HG02798 (cell line): ENCODE data around the gene GHRHR.

Source experiments
- ATAC-seq: cut with Tn5 transposase; IDR thresholded peaks from one replicate; pipeline ENCODE4 v1.9.1; 2021; ENCODE audit warnings: mild to moderate bottlenecking; ENCODE audit not compliant: unreplicated experiment, poor library complexity

GHRHR gene

DNA sequence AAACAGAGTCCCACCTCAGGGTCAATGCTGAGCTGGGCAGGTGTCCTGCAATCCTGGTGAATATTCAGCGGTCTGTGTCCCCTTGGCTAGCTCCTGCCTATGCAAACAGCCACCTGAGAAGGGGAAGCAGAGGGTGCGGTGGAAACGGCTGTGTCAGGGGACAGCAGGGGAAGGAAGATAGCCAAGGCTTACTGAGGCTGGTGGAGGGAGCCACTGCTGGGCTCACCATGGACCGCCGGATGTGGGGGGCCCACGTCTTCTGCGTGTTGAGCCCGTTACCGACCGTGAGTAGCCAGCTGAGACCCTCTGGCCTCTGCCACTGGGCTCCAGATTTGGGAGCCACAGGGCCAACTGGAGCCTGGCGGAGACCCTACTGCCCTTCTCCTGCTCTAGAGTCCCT is at the start of gene GHRHR:
Gene GHRHR (plus strand): TSS at position 112 of the 400 bp plus-strand sequence. CDS start 116 bp downstream, at position 228.
- no peak for ATAC-seq

DNA sequence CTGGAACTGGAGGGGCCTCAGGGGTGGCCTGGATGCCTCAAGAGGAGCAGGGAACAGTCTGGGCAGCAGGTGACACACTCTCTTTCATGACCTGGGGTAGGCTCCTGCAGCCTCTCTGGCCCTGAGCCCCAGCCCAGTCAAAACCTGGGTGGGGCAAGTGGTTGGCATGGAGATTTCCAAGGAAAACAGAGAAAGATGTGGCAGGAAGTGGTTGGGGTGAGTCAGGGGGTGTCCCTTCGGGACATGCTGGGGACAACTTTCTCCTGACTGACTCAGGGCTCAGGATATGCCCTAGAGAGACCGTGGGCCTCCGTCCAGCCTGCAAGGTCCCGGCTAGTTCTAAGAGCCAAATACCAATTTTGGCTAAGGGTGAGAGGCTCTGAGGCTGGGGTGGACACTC is 49.2 kb upstream of the GHRHR start:
- ATAC-seq = no peak

DNA sequence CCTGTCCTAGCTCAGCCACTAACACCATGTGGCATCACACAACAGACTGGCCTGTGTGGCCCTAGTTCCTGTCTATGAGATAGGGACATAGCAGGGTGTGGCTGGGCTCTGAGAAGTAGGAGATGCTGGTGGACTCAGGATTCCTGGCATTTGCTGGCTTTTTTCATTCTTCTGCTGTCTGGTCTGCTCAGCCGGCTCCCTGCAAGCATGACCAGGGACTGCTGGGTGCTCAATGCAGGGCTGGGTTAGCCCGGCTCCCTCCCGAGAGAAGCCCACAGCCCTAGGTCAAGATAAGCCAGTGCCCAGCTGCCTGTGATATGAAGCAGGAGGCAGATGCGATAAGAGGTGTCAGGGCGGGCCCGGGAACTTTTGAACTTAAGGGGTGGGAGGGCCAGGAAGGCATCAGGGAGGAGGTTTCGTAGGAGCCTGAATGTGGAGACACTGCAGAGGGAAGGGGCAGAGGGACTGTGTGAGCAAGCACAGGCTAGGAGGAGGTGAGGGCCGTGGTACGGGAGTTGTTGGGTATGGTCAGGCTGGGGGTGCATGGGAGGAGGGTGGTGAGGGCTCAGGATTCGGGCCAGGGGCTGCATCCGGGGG is 48.6 kb upstream of the GHRHR start:
- no peak for ATAC-seq

DNA sequence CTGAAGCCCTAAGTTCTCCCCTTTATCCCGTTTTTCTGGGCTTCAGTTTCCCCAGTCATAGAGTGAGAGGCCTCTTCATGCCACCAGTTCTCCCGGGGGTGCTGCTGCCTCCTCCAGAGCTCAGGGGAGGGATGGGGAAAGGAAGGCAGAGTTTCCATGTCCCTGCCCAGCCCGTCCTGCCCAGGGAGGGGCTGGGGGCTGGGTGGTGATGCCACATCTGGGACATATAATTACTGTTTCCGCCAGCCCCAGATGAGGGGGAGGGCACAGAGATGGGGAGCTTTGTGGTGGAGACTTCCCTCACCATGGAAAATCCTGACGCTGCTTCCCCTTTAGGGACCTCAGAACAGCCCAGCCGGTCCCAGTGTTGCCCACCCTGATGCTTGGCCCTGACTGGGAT is 48.0 kb upstream of the GHRHR start:
- ATAC-seq = no peak

DNA sequence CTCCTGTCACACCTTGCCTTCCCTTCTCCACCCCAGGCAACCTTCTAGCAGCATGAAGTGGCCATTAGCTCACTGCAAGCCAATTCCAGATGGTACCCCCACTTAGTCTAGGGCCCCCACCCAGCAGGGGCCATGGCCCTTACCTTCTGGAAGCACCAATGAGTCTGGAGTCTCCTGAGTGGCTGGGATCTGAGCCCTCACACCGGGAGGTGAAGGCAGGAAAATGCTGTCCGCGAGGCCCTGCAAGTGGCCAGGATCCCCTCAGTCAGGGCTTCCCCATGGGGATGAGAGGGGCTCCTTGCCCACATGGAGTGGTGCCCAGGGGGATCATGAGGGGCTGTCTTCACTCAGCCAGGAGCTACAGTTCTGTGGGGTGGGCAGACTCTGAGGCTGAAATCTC is 47.5 kb upstream of the GHRHR start:
- ATAC-seq = no peak

DNA sequence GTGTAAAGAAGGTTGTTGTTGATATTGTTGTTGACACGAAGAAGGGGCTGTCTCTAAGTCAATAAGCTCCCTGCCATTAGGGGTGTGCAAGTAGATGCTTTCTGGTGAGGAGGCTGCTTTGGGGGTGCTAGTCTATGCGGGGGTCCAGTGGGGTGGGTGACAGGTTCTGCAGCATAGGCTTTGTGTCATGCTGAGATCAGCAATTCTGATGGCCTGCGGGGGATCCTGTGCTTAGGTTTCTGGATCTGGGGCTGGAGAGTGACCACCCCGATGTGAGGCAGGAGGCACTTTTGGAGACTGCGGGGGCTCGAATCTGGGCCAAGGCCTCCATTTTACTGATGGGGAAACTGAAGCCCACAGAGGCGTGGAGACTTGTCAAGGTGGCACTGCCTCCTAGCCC is 47.0 kb upstream of the GHRHR start:
- no peak for ATAC-seq

DNA sequence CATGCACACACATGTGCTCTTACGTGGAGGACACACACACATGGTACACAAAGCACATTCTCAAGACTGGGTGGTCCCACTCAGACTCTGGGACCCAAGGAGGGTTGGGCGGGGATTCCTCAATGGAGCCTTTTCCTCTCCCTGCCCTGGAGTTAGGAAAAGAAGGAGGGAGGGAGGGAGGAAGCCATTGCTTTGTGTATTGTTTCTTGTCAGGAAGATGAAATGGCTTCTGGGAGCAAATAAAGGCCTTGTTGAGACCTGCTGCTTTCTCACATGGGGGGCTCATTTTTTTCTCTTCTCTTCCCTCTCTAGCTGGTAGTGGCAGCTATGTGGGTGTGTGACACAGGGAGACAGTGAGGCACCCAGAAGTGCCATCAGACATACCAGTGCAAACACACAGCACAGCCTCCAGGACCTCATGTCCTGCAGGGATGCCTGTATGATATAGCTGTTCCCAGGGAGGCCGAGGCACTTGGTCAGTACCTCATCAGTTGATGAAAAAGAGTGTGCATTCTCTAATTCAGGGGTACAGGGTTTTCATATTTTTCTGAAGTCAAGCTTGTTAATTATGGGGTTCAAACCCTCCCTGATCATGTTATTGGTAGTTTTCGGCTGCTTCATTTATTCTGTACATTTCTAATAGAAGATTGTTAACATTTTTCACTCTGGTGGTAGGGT is 46.4 kb upstream of the GHRHR start:
- no peak for ATAC-seq

DNA sequence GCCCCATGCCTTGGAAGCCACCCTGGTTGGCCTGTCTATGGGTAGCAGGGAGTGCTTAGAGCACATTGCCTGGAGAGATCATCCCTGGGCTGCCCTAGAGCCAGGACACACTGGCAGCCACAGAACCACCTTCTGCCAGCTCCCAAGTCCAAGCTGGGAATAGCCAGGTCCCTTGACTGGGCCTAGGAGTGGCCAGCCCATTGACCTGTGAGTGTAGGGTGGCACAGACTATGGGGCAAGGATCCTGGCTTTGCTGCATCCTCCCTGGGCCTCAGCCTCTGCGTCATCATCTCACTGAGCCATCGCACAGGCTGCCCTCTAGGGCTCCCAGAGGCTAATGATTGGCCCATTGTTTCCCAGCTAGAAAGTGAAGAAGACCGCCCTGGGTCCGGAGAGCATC is 45.1 kb upstream of the GHRHR start:
- no peak for ATAC-seq

DNA sequence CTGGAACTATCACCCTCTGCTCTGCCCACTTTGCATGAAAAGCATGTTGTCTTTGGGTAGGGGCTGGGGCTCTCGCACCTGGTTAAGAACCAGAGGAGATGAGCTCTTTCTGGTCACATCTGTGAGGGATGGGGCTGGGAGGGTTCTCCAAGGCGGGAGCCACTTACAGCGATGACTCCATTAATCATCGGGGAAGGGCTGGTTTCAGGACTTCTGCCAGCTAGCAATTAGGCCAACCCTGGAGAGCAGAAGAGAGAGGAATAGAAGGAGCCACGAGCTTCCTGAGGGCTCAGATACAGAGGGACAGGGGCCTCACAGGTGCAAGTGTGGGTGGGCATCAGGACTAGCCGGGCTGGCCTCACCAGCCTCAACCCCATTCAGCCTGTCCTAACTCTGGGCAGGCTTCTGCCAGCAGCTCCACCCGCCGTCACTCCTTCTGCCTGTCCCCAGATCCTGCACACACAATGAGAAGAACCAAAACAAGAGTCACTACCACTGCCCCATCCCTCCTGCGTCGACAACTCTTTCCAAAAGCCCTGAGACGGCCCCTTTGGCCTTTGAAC is 43.7 kb upstream of the GHRHR start:
- ATAC-seq = no peak

DNA sequence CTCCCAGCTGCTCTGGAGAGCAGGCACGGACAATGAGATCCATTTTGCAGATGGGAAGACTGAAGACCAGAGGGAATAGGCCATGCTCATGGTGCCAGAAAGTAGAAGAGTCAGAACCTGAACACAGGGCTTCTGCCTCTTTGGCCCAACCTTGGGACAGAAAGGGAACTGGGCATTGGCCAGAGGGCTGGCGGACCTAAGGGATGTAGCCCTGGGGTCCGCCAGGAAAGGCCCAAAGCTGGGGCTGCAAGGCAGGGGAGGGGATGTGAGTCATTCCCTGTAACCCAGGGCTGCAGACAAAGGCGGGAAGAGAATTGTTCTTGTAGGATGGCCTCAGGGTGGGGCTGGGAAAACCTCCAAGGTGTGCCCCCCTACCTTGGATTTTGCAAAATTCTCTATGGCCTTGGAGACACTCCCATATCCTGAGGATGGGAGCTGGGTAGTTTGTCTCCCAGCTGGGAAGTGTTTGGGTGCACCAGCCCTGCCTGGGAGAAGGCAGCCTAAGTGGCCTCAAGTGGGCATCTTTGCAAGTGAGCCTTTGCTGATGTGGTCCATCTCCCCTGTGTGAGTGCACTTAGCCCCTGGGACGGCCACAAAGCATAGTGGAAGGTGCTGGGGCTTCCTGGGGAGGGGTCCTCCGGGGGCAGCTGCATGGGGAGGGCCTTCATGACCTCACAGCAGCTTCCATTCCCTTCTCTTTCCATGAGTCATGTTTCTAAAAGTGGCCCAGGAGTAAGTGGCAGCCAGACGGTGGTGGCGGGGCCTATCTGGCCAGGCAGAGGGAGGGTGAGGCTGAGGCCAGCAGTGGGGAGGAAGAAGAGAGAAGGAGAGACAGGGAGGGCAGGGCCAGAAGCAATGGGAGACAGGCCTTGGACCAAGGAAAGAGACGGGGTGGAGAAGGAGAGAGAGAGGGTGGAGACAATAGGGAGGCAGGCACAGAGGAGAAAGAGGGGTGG is 42.9 kb upstream of the GHRHR start:
- ATAC-seq = no peak

GRCh38 chr7:30921540-30922401 is 42.0 kb upstream of the GHRHR start:
- ATAC-seq = no peak

DNA sequence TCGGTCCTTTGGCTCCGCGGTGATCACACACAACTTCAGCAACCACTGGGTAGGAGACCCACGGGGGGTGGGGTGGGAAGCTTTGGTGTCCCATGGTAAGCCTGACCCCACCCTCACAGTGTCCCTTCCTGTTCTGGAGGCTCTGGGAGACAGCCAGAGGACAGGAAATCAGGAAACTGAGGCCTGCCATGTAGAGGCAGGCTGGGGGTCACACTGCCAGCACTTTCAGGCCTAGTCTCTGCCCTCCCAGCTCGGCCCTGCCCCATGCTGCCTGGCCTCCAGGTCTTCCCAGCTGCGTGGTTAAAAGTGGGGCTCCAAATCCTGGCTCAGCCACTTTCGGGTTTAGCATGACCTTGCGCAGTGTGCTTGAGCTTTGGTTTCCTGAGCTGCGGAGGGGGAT is 41.2 kb upstream of the GHRHR start:
- no peak for ATAC-seq

DNA sequence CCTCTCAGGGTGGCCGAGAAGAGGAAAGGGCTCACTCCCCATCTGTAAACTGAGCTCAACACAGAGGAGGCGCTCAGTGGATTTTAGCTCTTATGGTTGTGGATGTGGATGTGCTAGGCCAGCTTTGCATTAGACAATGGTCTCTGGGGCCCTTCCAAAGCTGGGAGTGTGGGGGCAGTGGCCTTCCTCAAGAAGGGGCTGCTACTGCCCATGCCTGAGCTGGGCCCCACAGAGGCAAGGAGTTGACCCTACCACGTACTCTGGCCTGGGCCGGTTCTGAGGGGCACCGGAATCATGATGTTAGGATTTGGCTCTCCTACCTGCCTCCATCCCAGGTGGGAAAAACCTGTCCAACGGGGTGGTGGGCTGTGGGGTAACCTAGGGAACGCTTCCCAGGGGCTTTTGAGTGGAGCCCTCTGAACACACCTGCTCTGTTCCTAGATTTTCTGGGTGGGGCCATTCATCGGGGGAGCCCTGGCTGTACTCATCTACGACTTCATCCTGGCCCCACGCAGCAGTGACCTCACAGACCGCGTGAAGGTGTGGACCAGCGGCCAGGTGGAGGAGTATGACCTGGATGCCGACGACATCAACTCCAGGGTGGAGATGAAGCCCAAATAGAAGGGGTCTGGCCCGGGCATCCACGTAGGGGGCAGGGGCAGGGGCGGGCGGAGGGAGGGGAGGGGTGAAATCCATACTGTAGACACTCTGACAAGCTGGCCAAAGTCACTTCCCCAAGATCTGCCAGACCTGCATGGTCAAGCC is 40.6 kb upstream of the GHRHR start:
- ATAC-seq = no peak

DNA sequence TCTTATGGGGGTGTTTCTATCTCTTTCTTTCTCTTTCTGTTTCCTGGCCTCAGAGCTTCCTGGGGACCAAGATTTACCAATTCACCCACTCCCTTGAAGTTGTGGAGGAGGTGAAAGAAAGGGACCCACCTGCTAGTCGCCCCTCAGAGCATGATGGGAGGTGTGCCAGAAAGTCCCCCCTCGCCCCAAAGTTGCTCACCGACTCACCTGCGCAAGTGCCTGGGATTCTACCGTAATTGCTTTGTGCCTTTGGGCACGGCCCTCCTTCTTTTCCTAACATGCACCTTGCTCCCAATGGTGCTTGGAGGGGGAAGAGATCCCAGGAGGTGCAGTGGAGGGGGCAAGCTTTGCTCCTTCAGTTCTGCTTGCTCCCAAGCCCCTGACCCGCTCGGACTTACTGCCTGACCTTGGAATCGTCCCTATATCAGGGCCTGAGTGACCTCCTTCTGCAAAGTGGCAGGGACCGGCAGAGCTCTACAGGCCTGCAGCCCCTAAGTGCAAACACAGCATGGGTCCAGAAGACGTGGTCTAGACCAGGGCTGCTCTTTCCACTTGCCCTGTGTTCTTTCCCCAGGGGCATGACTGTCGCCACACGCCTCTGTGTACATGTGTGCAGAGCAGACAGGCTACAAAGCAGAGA is 39.9 kb upstream of the GHRHR start:
- ATAC-seq = no peak

- no peak for ATAC-seq
Measured at GRCh38 chr7:30924624-30925023, 39.1 kb upstream of the GHRHR start.

- no peak for ATAC-seq
Measured at GRCh38 chr7:30925117-30925516, 38.6 kb upstream of the GHRHR start.

DNA sequence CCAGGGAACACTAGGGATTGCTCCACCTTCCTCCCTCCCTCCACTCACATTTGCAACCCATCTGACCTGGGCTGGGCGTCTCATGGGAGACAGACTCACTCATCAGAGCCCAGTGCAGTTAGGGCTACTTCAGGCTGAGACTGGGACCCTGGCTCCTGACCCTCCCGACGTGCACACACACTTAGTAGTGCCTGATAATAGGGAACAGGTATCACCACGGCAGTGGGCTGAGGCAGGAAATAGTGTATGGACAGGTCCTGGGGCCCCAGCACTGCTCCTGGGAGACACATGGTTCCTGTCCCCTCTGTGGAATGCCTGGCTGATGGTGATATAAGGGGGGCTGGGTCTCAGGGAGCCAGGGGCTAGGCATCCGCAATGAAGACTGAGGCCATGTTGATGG is 37.8 kb upstream of the GHRHR start:
- ATAC-seq = no peak

DNA sequence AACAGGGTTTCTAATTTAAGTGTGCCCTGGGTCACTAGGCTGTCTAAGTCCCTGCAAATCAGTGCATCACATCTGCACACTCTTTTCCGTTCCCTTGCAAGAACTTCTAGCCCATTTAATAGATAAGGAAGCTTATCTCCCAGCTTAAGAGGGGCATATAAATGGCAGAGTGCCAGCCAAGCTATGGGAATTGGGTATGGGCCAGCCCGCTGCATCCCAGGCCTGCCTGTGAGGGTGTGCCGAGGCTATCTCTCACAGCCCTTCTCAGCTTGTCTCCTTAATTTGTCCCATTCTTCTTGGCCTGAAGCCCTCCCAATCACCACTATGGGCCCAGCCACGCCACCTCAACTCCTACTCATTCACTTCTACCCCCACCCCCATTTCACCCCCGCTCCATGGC is 37.4 kb upstream of the GHRHR start:
- ATAC-seq = no peak

DNA sequence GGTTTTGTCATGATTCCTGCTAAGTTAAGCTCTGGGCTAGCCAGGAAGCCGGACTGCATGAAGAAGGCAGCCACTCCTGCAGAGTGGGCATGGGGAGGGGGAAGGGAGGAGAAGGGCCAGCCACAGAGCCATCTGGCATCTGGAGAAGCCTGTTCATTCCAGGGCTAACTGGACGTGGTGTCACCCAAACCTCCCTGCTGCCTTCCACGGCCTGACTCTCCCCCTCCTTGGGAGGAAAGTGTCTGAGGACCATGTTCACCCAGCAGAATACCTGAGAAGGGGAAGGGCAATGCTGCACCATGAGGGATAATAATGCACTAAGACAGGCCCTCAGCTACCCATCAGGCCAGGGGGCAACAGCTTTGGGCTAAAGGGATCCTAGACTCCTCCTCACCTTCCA is 36.7 kb upstream of the GHRHR start:
- ATAC-seq = no peak
